ENCODE measurements around the gene SETMAR.

DNA sequence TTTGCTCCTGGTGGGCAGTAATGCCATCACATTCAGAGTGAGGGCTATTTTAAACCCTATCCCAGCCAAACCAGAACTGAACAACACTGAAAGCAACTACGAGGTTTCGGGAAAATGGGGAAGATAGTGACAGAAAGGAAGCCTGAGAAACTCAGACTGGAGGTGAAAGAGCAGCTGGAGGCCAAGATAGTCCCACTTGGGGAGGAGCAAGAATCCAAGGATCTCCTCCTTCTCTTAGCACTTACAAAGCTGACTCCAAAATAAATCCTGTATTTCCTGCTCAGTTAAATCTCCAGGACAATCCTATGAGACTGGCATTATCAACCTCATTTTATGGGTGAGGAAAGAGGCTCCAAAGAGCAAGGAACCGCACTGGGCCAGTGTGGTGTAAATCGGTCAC is 14.1 kb upstream of the SETMAR start:
- TF ChIP-seq, protein P1, sequence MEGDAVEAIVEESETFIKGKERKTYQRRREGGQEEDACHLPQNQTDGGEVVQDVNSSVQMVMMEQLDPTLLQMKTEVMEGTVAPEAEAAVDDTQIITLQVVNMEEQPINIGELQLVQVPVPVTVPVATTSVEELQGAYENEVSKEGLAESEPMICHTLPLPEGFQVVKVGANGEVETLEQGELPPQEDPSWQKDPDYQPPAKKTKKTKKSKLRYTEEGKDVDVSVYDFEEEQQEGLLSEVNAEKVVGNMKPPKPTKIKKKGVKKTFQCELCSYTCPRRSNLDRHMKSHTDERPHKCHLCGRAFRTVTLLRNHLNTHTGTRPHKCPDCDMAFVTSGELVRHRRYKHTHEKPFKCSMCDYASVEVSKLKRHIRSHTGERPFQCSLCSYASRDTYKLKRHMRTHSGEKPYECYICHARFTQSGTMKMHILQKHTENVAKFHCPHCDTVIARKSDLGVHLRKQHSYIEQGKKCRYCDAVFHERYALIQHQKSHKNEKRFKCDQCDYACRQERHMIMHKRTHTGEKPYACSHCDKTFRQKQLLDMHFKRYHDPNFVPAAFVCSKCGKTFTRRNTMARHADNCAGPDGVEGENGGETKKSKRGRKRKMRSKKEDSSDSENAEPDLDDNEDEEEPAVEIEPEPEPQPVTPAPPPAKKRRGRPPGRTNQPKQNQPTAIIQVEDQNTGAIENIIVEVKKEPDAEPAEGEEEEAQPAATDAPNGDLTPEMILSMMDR (IDR thresholded peaks at IDR 0.05; ENCODE audit: poor library complexity) = no peak
- no peak for TF ChIP-seq EZH2 (IDR thresholded peaks at IDR 0.05; ENCODE audit: borderline replicate concordance)

Measured in hepatocyte (in vitro differentiated cells).